Left lobe of liver (tissue), 2 donors: ENCODE results near the gene USP35. TPM values are rescaled to one million over a fixed set of nuclear protein-coding genes. Genes with fewer than 3 reads are reported as not detected.

ENCODE experiments used
- ATAC-seq: fragments of 200-7000 bp; cut with Tn5 transposase; one replicate; pipeline ENCODE4 v1.9.1; 2020; ENCODE audit warnings: mild to moderate bottlenecking, moderate library complexity
- DNase-seq: peaks from one replicate; pipeline ENCODE4 v3.0.0-alpha.2; 2020; ENCODE audit warnings: low spot score
- total RNA-seq: library from RNA; stranded (reverse); gene quantifications from one replicate; pipeline ENCODE4 v1.2.1, GENCODE V29; 2021
- donor health status: DM: no; HTN: no; CAD: no; lungs with moderate emphysema.
- donor health status: DM: no; HTN: yes; CAD: no.

USP35 gene
- total RNA-seq, 1 donor from 2014 or later = 7.8 TPM

- ATAC-seq = peak; percentile 59
- no peak for DNase-seq
These were observed 71.2 kb downstream of the USP35 start for GRCh38 chr11:78259777-78260487.

- DNase-seq = no peak
- ATAC-seq = no peak
These were observed 72.6 kb downstream of the USP35 start for GRCh38 chr11:78261367-78261766.

GRCh38 chr11:78261828-78262227 is 73.1 kb downstream of the USP35 start:
- no peak for ATAC-seq

DNA sequence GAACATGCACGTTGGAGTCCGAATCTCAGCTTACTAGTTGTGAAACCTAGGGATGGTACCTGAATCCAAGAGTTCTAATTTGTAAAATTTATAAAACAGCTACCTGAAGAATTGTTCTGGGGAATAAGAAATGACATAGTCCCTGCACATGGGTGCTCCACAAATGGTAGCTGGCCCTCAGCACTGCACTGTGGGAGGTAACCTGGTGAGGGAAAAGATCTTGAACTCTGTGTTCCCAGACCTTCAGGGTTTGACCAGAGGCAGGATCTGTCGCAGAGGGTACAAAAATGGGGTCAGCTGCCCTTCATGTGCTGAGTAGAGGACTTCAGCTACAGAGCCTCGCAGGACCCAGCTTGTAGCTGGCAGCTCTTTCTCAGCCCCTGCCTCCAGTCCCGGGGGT is 73.5 kb downstream of the USP35 start:
- no peak for DNase-seq
- ATAC-seq = no peak

More at GRCh38 chr11:78261828-78262227, 73.1 kb downstream of the USP35 start:
- DNase-seq = no peak

DNA sequence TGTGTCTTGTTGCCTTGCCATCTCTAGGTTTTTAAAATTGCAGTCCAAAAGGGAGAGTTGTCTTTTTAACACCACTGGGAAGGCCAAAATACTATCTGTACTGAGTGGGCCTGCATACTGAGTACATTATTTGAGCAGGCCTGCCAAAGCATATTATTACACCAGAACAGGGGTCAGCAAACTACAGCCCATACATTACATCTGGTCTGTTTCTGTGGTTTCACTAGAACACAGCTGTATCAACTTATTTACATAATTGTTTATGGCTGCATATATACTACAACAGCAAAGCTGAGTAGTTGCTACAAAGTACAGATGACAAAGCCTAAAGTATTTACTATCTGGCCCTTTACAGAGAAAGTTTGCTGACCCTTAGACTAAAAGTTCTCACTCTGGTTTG is 74.0 kb downstream of the USP35 start:
- ATAC-seq (no peak), DNase-seq (no peak)

Other genes starting within 250 kb of the USP35 start
- gene INTS4, start 194.3 kb upstream of the USP35 start, total RNA-seq = 10.1 TPM
- gene KCTD14, start 165.6 kb upstream of the USP35 start, total RNA-seq = 4.1 TPM
- gene THRSP, start 125.1 kb upstream of the USP35 start, total RNA-seq = 48.6 TPM
- gene NDUFC2, start 109.1 kb upstream of the USP35 start, total RNA-seq = 210 TPM
- 29.6 TPM for gene ALG8, start 49.3 kb upstream of the USP35 start, total RNA-seq
- 12.5 TPM for gene KCTD21, start 293 bp upstream of the USP35 start, total RNA-seq
- gene GAB2, start 228.9 kb downstream of the USP35 start, total RNA-seq = 4.5 TPM